Liver (tissue), 3 donors: ENCODE results near the gene KCNIP4.

Experiments
- CTCF ChIP-seq: fragments of 150-350 bp; IDR thresholded peaks from 2 replicates; pipeline ENCODE4 v1.5.1; 2017; ENCODE audit warnings: improper control_type of control experiment, low read depth, low read length; ENCODE audit not compliant: missing input control
- MAX ChIP-seq: IDR thresholded peaks from 2 replicates; pipeline ENCODE4 v1.6.1; 2016; ENCODE audit warnings: antibody characterized with exemption
- REST ChIP-seq: IDR thresholded peaks from 2 replicates; pipeline ENCODE4 v1.6.1; 2016; ENCODE audit warnings: antibody characterized with exemption, mild to moderate bottlenecking
- TAF1 ChIP-seq: conservative IDR thresholded peaks from 2 replicates; pipeline ENCODE4 v1.6.1; 2016; ENCODE audit warnings: antibody characterized with exemption, mild to moderate bottlenecking
- YY1 ChIP-seq: IDR thresholded peaks from 2 replicates; pipeline ENCODE4 v1.6.1; 2016; ENCODE audit warnings: antibody characterized with exemption, mild to moderate bottlenecking
- ZBTB33 ChIP-seq: IDR thresholded peaks from 2 replicates; pipeline ENCODE4 v1.6.1; 2016; ENCODE audit warnings: antibody characterized with exemption
- donor health status: healthy.
- donor health status: healthy.

- no peak for TF ChIP-seq CTCF
- TF ChIP-seq REST, result no peak
- TF ChIP-seq YY1, result no peak
- no peak for TF ChIP-seq TAF1
- no peak for TF ChIP-seq ZBTB33
- no peak for TF ChIP-seq MAX
Observed at GRCh38 chr4:21688596-21689265, 259.8 kb downstream of the KCNIP4 start.
